HUES48 (cell line): Measurements from ENCODE around the gene KIAA0930.

Source experiments
- H3K27ac ChIP-seq: one replicate; pipeline ENCODE4 v1.7.0; 2013; ENCODE audit warnings: low read depth, low read length, inconsistent platforms
- H3K27me3 ChIP-seq: 2 replicates; pipeline ENCODE4 v1.6.1; 2013; ENCODE audit warnings: mild to moderate bottlenecking, low read length; ENCODE audit not compliant: control insufficient read depth, insufficient read depth
- H3K36me3 ChIP-seq: 2 replicates; pipeline ENCODE4 v1.6.1; 2013; ENCODE audit warnings: low read length; ENCODE audit not compliant: control insufficient read depth, insufficient read depth
- H3K4me1 ChIP-seq: 2 replicates; pipeline ENCODE4 v1.6.1; 2013; ENCODE audit warnings: mild to moderate bottlenecking, low read length; ENCODE audit not compliant: control insufficient read depth, insufficient read depth
- H3K4me3 ChIP-seq: 2 replicates; pipeline ENCODE4 v1.5.1; 2013; ENCODE audit warnings: mild to moderate bottlenecking, low read depth, low read length
- H3K9ac ChIP-seq: 2 replicates; pipeline ENCODE4 v1.6.1; 2013; ENCODE audit warnings: mild to moderate bottlenecking, low read depth, low read length, moderate library complexity
- H3K9me3 ChIP-seq: 2 replicates; pipeline ENCODE4 v1.6.1; 2013; ENCODE audit warnings: low read length; ENCODE audit not compliant: control insufficient read depth, insufficient read depth

The KIAA0930 gene

GRCh38 chr22:45144916-45145315 lies 95.8 kb downstream of the KIAA0930 start:
- H3K9ac ChIP-seq: no peak overlapping the region
- H3K27me3 ChIP-seq: no peaks in the 10 kb centered on the region
- H3K36me3 ChIP-seq: peaks cover 2% of the 10 kb centered on the region; the same call in 1 of the 2 replicates
- no peaks in the 10 kb centered on the region for H3K9me3 ChIP-seq
- no peak overlapping the region for H3K4me3 ChIP-seq
- H3K4me1 ChIP-seq: no peaks in the 10 kb centered on the region
- H3K27ac ChIP-seq: no peak overlapping the region

DNA sequence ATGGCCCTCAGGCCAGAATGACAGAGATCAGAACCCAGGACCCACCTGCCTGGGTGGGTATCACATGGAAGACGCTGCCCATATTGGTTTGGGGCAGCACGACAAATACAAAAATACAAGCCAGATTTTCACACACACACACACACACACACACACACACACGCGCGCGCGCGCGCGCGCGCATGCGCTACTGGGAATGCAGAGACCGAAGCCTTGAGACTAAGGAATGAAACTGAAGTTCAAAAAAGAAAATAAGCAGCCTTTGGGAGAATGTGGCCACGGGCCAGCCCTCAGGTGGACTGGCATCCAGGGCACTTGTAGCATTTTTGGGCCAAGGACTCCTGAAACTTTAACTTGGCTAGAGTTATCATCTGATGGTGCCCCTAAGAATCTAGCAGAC lies 98.3 kb downstream of the KIAA0930 start:
- Histone ChIP-seq H3K9ac (no peak overlapping the region), H3K9me3 (no peaks in the 10 kb centered on the region), H3K4me3 (no peak overlapping the region), H3K4me1 (no peaks in the 10 kb centered on the region), H3K27me3 (no peaks in the 10 kb centered on the region), H3K36me3 (no peaks in the 10 kb centered on the region), H3K27ac (no peak overlapping the region)
